SK-N-SH (cell line): Measurements from ENCODE around the gene CCL17. TPM values are rescaled to one million over a fixed set of nuclear protein-coding genes. Genes with fewer than 3 reads are reported as not detected.

Experiments
- CTCF ChIA-PET: fragments of 300-600, 350-600 bp; formaldehyde crosslinking; extraction: SDS; loops from one replicate; lab custom pipeline; 2021; lab: Yijun Ruan, JAX
- POLR2A ChIA-PET: fragments of 350-600 bp; sonication (Branson Sonifier 250); formaldehyde crosslinking; extraction: SDS; loops from one replicate; lab custom pipeline; 2020; ENCODE audit warnings: antibody characterized with exemption, inconsistent platforms; lab: Yijun Ruan, JAX
- DNase-seq: peaks from one replicate; pipeline ENCODE4 v3.0.0; 2012
- H2AFZ ChIP-seq: fragments of 200-600 bp; sonication (generic); 2 replicates; pipeline ENCODE4 v1.8.1; 2016; ENCODE audit warnings: antibody characterized with exemption, mild to moderate bottlenecking, low read depth
- H3F3A ChIP-seq: fragments of 200-600 bp; sonication (generic); replicated peaks from 2 replicates; pipeline ENCODE3; 2016; ENCODE audit warnings: antibody characterized with exemption, mild to moderate bottlenecking; ENCODE audit not compliant: insufficient read depth
- H3K27ac ChIP-seq, 2 experiments: fragments of 200-500 bp in 1 of 2; fragments of 200-600 bp in 1 of 2; sonication (Bioruptor generic) in 1 of 2; sonication (generic), shearing (Covaris generic) in 1 of 2; 2 replicates each; pipeline versions ENCODE4 v1.5.1 to v1.6.1; 2014 to 2016; ENCODE audit warnings: low read depth in 2 of 2, inconsistent platforms in 1 of 2, low read length in 1 of 2, mild to moderate bottlenecking in 1 of 2, mixed read lengths in 1 of 2
- H3K27me3 ChIP-seq: fragments of 200-600 bp; sonication (generic), shearing (Covaris generic); 2 replicates; pipeline ENCODE4 v1.6.1; 2016; ENCODE audit warnings: mixed run types; ENCODE audit not compliant: insufficient read depth
- H3K36me3 ChIP-seq, 2 experiments: fragments of 200-500 bp in 1 of 2; fragments of 200-600 bp in 1 of 2; sonication (Bioruptor generic) in 1 of 2; sonication (generic) in 1 of 2; replicated peaks in 1 of 2; 2 replicates each; pipeline versions ENCODE3 to v1.5.1; 2014 to 2016; ENCODE audit warnings: low read length in 1 of 2, mild to moderate bottlenecking in 1 of 2; ENCODE audit not compliant: insufficient read depth in 2 of 2, control insufficient read depth in 1 of 2
- H3K4me1 ChIP-seq, 2 experiments: fragments of 200-500 bp in 1 of 2; fragments of 200-600 bp in 1 of 2; sonication (Bioruptor generic) in 1 of 2; sonication (generic), shearing (Covaris generic) in 1 of 2; 2 replicates each; pipeline versions ENCODE4 v1.5.1 to v1.6.1; 2014 to 2016; ENCODE audit warnings: low read depth in 1 of 2, low read length in 1 of 2, mixed run types in 1 of 2; ENCODE audit not compliant: insufficient read depth in 2 of 2, control insufficient read depth in 1 of 2
- H3K4me2 ChIP-seq: fragments of 200-600 bp; sonication (generic), shearing (Covaris generic); 2 replicates; pipeline ENCODE4 v1.6.1; 2017; ENCODE audit warnings: mixed run types
- H3K4me3 ChIP-seq, 2 experiments: fragments of 200-500 bp in 1 of 2; fragments of 200-600 bp in 1 of 2; sonication (Bioruptor generic) in 1 of 2; sonication (generic), shearing (Covaris generic) in 1 of 2; 2 replicates each; pipeline versions ENCODE4 v1.5.1 to v1.8.1; 2014 to 2016; ENCODE audit warnings: low read depth in 2 of 2, inconsistent platforms in 1 of 2, low read length in 1 of 2, mild to moderate bottlenecking in 1 of 2, mixed read lengths in 1 of 2, moderate library complexity in 1 of 2
- H3K79me2 ChIP-seq: fragments of 200-600 bp; sonication (generic); 2 replicates; pipeline ENCODE4 v1.8.1; 2017; ENCODE audit warnings: mild to moderate bottlenecking; ENCODE audit not compliant: insufficient read depth
- H3K9ac ChIP-seq: fragments of 200-600 bp; sonication (generic); 2 replicates; pipeline ENCODE4 v1.6.1; 2017; ENCODE audit warnings: mixed run types
- H3K9me2 ChIP-seq: fragments of 200-600 bp; sonication (generic); 2 replicates; pipeline ENCODE4 v1.6.1; 2017; ENCODE audit warnings: mixed run types
- H3K9me3 ChIP-seq: fragments of 200-600 bp; sonication (generic); 2 replicates; pipeline ENCODE4 v1.6.1; 2017; ENCODE audit warnings: mixed run types, mild to moderate bottlenecking, moderate library complexity
- H4K20me1 ChIP-seq: fragments of 200-600 bp; sonication (generic); 2 replicates; pipeline ENCODE4 v1.6.1; 2017; ENCODE audit warnings: mild to moderate bottlenecking, mixed run types; ENCODE audit not compliant: insufficient read depth
- ELF1 ChIP-seq: IDR thresholded peaks from 2 replicates; pipeline ENCODE4 v1.4.0; 2012
- EZH2phosphoT487 ChIP-seq: fragments of 200-600 bp; sonication (generic); IDR thresholded peaks from 2 replicates; pipeline ENCODE4 v1.6.1; 2017; ENCODE audit warnings: low read depth, mixed run types, mild to moderate bottlenecking, antibody characterized with exemption, moderate library complexity, borderline replicate concordance
- FOSL2 ChIP-seq: IDR thresholded peaks from 2 replicates; pipeline ENCODE4 v1.4.0; 2012; ENCODE audit warnings: low read depth, mild to moderate bottlenecking, moderate library complexity, borderline replicate concordance
- FOXJ3 ChIP-seq: sonication (generic); formaldehyde crosslinking; IDR thresholded peaks from 2 replicates; pipeline ENCODE4 v1.5.1; 2020; ENCODE audit warnings: mild to moderate bottlenecking, missing genetic modification reagents
- FOXM1 ChIP-seq: IDR thresholded peaks from 2 replicates; pipeline ENCODE4 v1.4.0; 2012; ENCODE audit warnings: low read depth, mild to moderate bottlenecking
- GATA2 ChIP-seq: sonication (generic); formaldehyde crosslinking; IDR thresholded peaks from 2 replicates; pipeline ENCODE4 v1.5.0; 2020; ENCODE audit warnings: mild to moderate bottlenecking, missing genetic modification reagents
- NFIC ChIP-seq: IDR thresholded peaks from 2 replicates; pipeline ENCODE4 v1.4.0; 2012; ENCODE audit warnings: borderline replicate concordance
- NRF1 ChIP-seq: IDR thresholded peaks from 2 replicates; pipeline ENCODE4 v1.6.1; 2012; ENCODE audit warnings: low read depth, mild to moderate bottlenecking, low read length
- POLR2AphosphoS5 ChIP-seq: IDR thresholded peaks from 2 replicates; pipeline ENCODE4 v1.6.1; 2012; ENCODE audit warnings: low read depth, low read length
- RFX5 ChIP-seq: IDR thresholded peaks from 2 replicates; pipeline ENCODE4 v1.6.1; 2012; ENCODE audit warnings: mild to moderate bottlenecking, improper control_type of control experiment, low read length
- RXRA ChIP-seq: IDR thresholded peaks from 2 replicates; pipeline ENCODE4 v1.4.0; 2012; ENCODE audit warnings: low read depth, mild to moderate bottlenecking, borderline replicate concordance
- TAF1 ChIP-seq: IDR thresholded peaks from 2 replicates; pipeline ENCODE4 v1.6.1; 2012; ENCODE audit warnings: low read depth, mild to moderate bottlenecking, low read length, moderate library complexity, borderline replicate concordance
- TCF12 ChIP-seq: IDR thresholded peaks from 2 replicates; pipeline ENCODE4 v1.4.0; 2012
- WGBS: methylation state at CpG from one replicate; pipeline ENCODE4 v1.1.6; 2017; ENCODE audit warnings: low lambda C conversion rate; 5-methylcytosine and 5-hydroxymethylcytosine counted together
- polyA plus RNA-seq, 3 experiments: library from polyadenylated mRNA; depleted of rRNA; stranded (reverse); fragments of >200 nt; gene quantifications; 2 replicates each; pipeline ENCODE4 v1.2.3, GENCODE V29; 2012
- TF ChIP-seq, protein P1 (sequence below): IDR thresholded peaks from 2 replicates; pipeline ENCODE4 v1.4.0; 2012; ENCODE audit warnings: low read depth, borderline replicate concordance
- TF ChIP-seq, protein P2 (sequence below): IDR thresholded peaks from 2 replicates; pipeline ENCODE4; 2012
- TF ChIP-seq, protein P3 (sequence below): fragments of 150-350 bp; IDR thresholded peaks from 2 replicates; pipeline ENCODE4 v1.6.1; 2016; ENCODE audit warnings: mild to moderate bottlenecking, low read depth, low read length
- TF ChIP-seq, protein P4 (sequence below): IDR thresholded peaks from 2 replicates; pipeline ENCODE4 v1.6.1; 2012; ENCODE audit warnings: mild to moderate bottlenecking, low read depth, low read length, moderate library complexity

Gene CCL17
- polyA plus RNA-seq, 1 of the 3 experiments (the other 2 are of a cell fraction), result not detected

DNA sequence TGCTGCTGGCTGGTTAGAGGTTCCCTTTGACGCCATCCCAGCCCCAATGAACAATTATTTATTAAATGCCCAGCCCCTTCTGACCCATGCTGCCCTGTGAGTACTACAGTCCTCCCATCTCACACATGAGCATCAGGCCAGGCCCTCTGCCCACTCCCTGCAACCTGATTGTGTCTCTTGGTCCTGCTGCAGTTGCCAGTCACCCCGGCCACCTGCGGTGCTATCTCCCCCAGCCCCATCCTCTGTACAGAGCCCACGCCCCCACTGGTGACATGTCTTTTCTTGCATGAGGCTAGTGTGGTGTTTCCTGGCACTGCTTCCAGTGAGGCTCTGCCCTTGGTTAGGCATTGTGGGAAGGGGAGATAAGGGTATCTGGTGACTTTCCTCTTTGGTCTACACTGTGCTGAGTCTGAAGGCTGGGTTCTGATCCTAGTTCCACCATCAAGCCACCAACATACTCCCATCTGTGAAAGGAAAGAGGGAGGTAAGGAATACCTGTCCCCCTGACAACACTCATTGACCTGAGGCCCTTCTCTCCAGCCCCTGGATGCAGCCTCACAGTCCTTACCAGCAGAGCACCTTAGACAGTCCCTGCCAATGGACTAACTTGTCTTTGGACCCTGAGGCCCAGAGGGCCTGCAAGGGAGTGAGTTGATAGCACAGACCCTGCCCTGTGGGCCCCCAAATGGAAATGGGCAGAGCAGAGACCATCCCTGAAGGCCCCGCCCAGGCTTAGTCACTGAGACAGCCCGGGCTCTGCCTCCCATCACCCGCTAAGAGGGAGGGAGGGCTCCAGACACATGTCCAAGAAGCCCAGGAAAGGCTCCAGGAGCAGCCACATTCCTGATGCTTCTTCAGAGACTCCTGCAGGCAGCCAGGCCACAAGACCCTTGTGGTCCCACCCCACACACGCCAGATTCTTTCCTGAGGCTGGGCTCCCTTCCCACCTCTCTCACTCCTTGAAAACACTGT lies 21.0 kb upstream of the CCL17 start:
- TF ChIP-seq, protein P1, sequence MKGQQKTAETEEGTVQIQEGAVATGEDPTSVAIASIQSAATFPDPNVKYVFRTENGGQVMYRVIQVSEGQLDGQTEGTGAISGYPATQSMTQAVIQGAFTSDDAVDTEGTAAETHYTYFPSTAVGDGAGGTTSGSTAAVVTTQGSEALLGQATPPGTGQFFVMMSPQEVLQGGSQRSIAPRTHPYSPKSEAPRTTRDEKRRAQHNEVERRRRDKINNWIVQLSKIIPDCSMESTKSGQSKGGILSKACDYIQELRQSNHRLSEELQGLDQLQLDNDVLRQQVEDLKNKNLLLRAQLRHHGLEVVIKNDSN, result no peak
- TF ChIP-seq GATA2 (CRISPR knock-in tag) (no peak), TCF12 (peak; percentile 65), POLR2AphosphoS5 (peak; percentile 25; the same call in 1 of the 2 replicates), FOSL2 (peak; percentile 46; the same call in 1 of the 2 replicates), FOXM1 (no peak)
- TF ChIP-seq, protein P2, sequence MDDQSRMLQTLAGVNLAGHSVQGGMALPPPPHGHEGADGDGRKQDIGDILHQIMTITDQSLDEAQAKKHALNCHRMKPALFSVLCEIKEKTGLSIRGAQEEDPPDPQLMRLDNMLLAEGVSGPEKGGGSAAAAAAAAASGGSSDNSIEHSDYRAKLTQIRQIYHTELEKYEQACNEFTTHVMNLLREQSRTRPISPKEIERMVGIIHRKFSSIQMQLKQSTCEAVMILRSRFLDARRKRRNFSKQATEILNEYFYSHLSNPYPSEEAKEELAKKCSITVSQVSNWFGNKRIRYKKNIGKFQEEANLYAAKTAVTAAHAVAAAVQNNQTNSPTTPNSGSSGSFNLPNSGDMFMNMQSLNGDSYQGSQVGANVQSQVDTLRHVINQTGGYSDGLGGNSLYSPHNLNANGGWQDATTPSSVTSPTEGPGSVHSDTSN, result 0 out of 2 replicates have a peak, but pooled peaks have one; percentile 18
- TF ChIP-seq, all 33 proteins: peak for 4
- Histone ChIP-seq H3K9ac (no peak overlapping the region), H3K4me2 (peak overlapping the region; percentile 43; the same call in 1 of the 2 replicates), H3K36me3 (no peaks in the 10 kb centered on the region), H3K9me2 (no peaks in the 10 kb centered on the region), H3F3A (peaks cover 1% of the 10 kb centered on the region), H2AFZ (peak overlapping the region; percentile 63; the same call in 1 of the 2 replicates), H3K4me3 (no peak overlapping the region), H3K27me3 (no peaks in the 10 kb centered on the region), H4K20me1 (no peaks in the 10 kb centered on the region), H3K9me3 (no peaks in the 10 kb centered on the region), H3K27ac (no peak overlapping the region; a peak in 1 of 4 replicates), H3K4me1 (peaks cover 10 to 23% of the 10 kb centered on the region in 2 experiments; a peak in 3 of 4 replicates), H3K79me2 (no peaks in the 10 kb centered on the region)
- ChIA-PET POLR2A (no interaction called here), CTCF (no interaction called here)
- 65% methylated on average over 5 of the region's 8 CpGs for WGBS
- no peak for DNase-seq

DNA sequence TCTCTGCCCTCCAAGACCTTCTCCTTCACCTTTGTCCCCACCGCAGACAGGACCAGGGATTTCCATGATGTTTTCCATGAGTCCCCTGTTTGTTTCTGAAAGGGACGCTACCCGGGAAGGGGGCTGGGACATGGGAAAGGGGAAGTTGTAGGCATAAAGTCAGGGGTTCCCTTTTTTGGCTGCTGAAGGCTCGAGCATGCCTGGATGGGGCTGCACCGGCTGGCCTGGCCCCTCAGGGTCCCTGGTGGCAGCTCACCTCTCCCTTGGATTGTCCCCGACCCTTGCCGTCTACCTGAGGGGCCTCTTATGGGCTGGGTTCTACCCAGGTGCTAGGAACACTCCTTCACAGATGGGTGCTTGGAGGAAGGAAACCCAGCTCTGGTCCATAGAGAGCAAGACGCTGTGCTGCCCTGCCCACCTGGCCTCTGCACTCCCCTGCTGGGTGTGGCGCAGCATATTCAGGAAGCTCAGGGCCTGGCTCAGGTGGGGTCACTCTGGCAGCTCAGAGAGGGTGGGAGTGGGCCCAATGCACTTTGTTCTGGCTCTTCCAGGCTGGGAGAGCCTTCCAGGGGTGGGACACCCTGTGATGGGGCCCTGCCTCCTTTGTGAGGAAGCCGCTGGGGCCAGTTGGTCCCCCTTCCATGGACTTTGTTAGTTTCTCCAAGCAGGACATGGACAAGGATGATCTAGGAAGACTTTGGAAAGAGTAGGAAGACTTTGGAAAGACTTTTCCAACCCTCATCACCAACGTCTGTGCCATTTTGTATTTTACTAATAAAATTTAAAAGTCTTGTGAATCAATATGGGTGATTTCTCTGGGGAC lies 20.1 kb upstream of the CCL17 start:
- H3K27me3 ChIP-seq, result no peaks in the 10 kb centered on the region
- no peak for DNase-seq
- H3K27ac ChIP-seq, result no peak overlapping the region; a peak in 1 of 4 replicates
- no peaks in the 10 kb centered on the region for H3K9me3 ChIP-seq
- H3K9me2 ChIP-seq, result no peaks in the 10 kb centered on the region
- no peaks in the 10 kb centered on the region for H3F3A ChIP-seq
- no peaks in the 10 kb centered on the region for H4K20me1 ChIP-seq
- CTCF ChIA-PET, result interaction anchor here (0.7 to 1.5 kb wide), 2 partner anchors 32 to 34 kb away, joined by 3 to 4 read pairs; no protein-coding TSS in a partner anchor
- H3K79me2 ChIP-seq, result no peaks in the 10 kb centered on the region
- peak overlapping the region; percentile 43; the same call in 1 of the 2 replicates for H3K4me2 ChIP-seq
- 83% methylated on average over 9 of the region's 11 CpGs for WGBS
- peak overlapping the region; percentile 63; the same call in 1 of the 2 replicates for H2AFZ ChIP-seq
- no peaks in the 10 kb centered on the region for H3K36me3 ChIP-seq
- H3K4me1 ChIP-seq, result peaks cover 10 to 21% of the 10 kb centered on the region in 2 experiments; a peak in 3 of 4 replicates
- POLR2A ChIA-PET, result no interaction called here
- no peak overlapping the region for H3K4me3 ChIP-seq
- no peak overlapping the region for H3K9ac ChIP-seq
- no peak for TF ChIP-seq RXRA
- no peak for TF ChIP-seq EZH2phosphoT487
- no peak for TF ChIP-seq ELF1
- TF ChIP-seq, protein P3, sequence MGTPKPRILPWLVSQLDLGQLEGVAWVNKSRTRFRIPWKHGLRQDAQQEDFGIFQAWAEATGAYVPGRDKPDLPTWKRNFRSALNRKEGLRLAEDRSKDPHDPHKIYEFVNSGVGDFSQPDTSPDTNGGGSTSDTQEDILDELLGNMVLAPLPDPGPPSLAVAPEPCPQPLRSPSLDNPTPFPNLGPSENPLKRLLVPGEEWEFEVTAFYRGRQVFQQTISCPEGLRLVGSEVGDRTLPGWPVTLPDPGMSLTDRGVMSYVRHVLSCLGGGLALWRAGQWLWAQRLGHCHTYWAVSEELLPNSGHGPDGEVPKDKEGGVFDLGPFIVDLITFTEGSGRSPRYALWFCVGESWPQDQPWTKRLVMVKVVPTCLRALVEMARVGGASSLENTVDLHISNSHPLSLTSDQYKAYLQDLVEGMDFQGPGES, result no peak
- TF ChIP-seq, protein P4, sequence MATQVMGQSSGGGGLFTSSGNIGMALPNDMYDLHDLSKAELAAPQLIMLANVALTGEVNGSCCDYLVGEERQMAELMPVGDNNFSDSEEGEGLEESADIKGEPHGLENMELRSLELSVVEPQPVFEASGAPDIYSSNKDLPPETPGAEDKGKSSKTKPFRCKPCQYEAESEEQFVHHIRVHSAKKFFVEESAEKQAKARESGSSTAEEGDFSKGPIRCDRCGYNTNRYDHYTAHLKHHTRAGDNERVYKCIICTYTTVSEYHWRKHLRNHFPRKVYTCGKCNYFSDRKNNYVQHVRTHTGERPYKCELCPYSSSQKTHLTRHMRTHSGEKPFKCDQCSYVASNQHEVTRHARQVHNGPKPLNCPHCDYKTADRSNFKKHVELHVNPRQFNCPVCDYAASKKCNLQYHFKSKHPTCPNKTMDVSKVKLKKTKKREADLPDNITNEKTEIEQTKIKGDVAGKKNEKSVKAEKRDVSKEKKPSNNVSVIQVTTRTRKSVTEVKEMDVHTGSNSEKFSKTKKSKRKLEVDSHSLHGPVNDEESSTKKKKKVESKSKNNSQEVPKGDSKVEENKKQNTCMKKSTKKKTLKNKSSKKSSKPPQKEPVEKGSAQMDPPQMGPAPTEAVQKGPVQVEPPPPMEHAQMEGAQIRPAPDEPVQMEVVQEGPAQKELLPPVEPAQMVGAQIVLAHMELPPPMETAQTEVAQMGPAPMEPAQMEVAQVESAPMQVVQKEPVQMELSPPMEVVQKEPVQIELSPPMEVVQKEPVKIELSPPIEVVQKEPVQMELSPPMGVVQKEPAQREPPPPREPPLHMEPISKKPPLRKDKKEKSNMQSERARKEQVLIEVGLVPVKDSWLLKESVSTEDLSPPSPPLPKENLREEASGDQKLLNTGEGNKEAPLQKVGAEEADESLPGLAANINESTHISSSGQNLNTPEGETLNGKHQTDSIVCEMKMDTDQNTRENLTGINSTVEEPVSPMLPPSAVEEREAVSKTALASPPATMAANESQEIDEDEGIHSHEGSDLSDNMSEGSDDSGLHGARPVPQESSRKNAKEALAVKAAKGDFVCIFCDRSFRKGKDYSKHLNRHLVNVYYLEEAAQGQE, result no peak
- no peak for TF ChIP-seq TAF1
- no peak for TF ChIP-seq FOXM1
- TF ChIP-seq FOSL2, result no peak
- TF ChIP-seq NFIC, result no peak
- no peak for TF ChIP-seq FOXJ3 (CRISPR knock-in tag)
- no peak for TF ChIP-seq RFX5
- TF ChIP-seq NRF1, result no peak
